ENCODE results near the gene RBMS1.

Gene RBMS1

DNA sequence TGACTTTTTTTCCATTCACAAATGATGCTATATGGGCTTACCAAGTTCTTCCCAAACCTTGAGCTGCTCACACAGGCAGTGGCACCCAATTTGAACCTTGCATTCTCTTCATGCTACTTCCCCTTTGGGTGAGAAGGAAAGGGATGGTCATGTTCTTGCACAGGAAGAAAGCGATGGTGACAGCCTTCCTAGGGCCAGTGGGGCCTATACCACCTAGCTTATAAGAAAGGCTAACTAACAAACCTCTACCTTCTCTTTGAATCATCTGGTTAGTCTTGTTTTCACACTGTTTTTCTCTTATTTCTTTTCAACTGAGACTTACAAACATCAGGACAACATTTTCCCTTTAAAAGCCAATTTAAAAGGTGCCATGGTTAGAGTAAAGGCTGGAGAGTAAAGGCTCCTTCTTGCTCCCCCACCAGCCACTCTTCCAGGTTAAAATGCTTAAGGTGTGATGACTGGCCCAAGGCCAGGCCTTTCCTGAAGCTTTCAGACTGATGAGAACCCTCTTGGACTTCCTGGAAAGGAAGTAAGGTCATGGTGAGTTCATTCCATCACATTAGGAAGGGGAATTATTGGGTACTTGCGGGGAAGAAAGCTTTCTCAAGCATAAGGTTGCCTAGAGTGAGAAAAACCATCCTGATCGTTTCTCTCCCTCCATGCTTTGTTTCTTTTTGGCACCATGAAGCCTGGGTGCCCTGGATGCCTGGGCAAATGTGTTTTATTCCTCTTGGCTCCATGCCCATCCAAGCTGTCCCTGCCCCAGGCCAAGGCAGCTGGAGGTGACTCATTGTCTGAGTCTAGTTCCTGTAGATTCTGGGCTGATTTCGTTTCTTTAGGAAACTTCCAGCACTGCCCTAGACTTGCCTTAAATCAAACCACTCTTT is 252.1 kb downstream of the RBMS1 start:
- no peak overlapping the region for H2AFZ ChIP-seq (ENCODE audit: low read length)
- H3K23ac ChIP-seq (ENCODE audit: low read depth, low read length, poor library complexity): no peak overlapping the region
- H3K9ac ChIP-seq (ENCODE audit: low read depth, low read length, poor library complexity): no peak overlapping the region
- no peak overlapping the region for H3K4me2 ChIP-seq (ENCODE audit: insufficient read depth, low read length, poor library complexity, severe bottlenecking)
- H4K91ac ChIP-seq (ENCODE audit: low read depth, low read length, poor library complexity): no peak overlapping the region
- H2BK15ac ChIP-seq (ENCODE audit: low read length): no peak overlapping the region
- H3K18ac ChIP-seq (ENCODE audit: low read length): no peak overlapping the region
- H4K8ac ChIP-seq (ENCODE audit: low read depth, low read length): no peak overlapping the region
- H2BK12ac ChIP-seq (ENCODE audit: low read length): no peak overlapping the region
- H3K4me1 ChIP-seq (ENCODE audit: control insufficient read depth in 2 of 2, insufficient read depth in 1 of 2, low read depth in 1 of 2, low read length in 2 of 2): peaks cover 0 to 2% of the 10 kb centered on the region in 2 donors
- H3K36me3 ChIP-seq (replicated peaks in 1 of 2; ENCODE audit: control insufficient read depth in 2 of 2, insufficient read depth in 2 of 2, low read length in 2 of 2): no peaks in the 10 kb centered on the region
- H3K27ac ChIP-seq (replicated peaks; ENCODE audit: low read length): no peak overlapping the region
- DNase-seq (ENCODE audit: low spot score): no peak
- no CpG with 5 or more reads among the region's 4 CpGs for WGBS, 2 donors (ENCODE audit: extremely low coverage in 2 of 2, insufficient read length in 2 of 2, insufficient replicate concordance in 1 of 2)
- no peak overlapping the region for H2BK5ac ChIP-seq (ENCODE audit: low read length)
- H3K4ac ChIP-seq (ENCODE audit: low read length): no peak overlapping the region
- H3K79me1 ChIP-seq (ENCODE audit: low read depth, low read length): no peaks in the 10 kb centered on the region
- H3K27me3 ChIP-seq (ENCODE audit: control insufficient read depth in 3 of 3, insufficient read depth in 3 of 3, low read depth in 1 of 3, low read length in 3 of 3): no peaks in the 10 kb centered on the region
- no peak overlapping the region for H2BK120ac ChIP-seq (ENCODE audit: low read depth, low read length)
- no peak overlapping the region for H3K14ac ChIP-seq (ENCODE audit: low read length)
- no peaks in the 10 kb centered on the region for H3K9me3 ChIP-seq (replicated peaks in 1 of 2; ENCODE audit: control insufficient read depth in 2 of 2, insufficient read depth in 1 of 2, low read depth in 1 of 2, low read length in 2 of 2)
- H2AK5ac ChIP-seq (ENCODE audit: low read depth, low read length): no peak overlapping the region
- no peak overlapping the region for H3K4me3 ChIP-seq (ENCODE audit: low read length in 2 of 2)

DNA sequence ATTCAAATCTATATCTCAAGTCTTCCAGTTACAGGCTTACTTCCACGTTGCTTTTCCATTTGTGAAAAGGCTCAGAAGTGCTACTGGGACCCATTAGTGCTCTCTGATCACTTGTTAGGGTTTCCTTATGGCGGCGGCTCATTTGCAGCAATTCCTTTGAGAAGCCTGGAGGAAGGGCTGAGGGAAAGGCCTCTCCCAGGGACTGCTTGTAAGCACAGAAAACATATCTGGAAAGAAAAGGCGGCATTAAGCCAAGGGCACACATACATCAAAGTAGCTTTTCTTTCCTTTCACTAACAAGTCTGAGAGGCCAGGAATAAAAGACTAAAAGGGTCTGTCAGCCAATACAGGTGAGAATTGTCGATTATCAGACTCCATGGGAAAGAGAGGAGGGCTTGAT is 254.2 kb downstream of the RBMS1 start:
- no peak overlapping the region for H3K4ac ChIP-seq (ENCODE audit: low read length)
- H2AFZ ChIP-seq (ENCODE audit: low read length): peak overlapping the region; percentile 31
- H3K14ac ChIP-seq (ENCODE audit: low read length): no peak overlapping the region
- H2BK5ac ChIP-seq (ENCODE audit: low read length): no peak overlapping the region
- no peaks in the 10 kb centered on the region for H3K36me3 ChIP-seq (replicated peaks in 1 of 2; ENCODE audit: control insufficient read depth in 2 of 2, insufficient read depth in 2 of 2, low read length in 2 of 2)
- no peak overlapping the region for H2BK120ac ChIP-seq (ENCODE audit: low read depth, low read length)
- H3K23ac ChIP-seq (ENCODE audit: low read depth, low read length, poor library complexity): no peak overlapping the region
- H4K8ac ChIP-seq (ENCODE audit: low read depth, low read length): no peak overlapping the region
- H3K9ac ChIP-seq (ENCODE audit: low read depth, low read length, poor library complexity): no peak overlapping the region
- no CpG with 5 or more reads among the region's 5 CpGs for WGBS, 2 donors (ENCODE audit: extremely low coverage in 2 of 2, insufficient read length in 2 of 2, insufficient replicate concordance in 1 of 2)
- no peak overlapping the region for H2BK15ac ChIP-seq (ENCODE audit: low read length)
- no peaks in the 10 kb centered on the region for H3K9me3 ChIP-seq (replicated peaks in 1 of 2; ENCODE audit: control insufficient read depth in 2 of 2, insufficient read depth in 1 of 2, low read depth in 1 of 2, low read length in 2 of 2)
- H3K4me2 ChIP-seq (ENCODE audit: insufficient read depth, low read length, poor library complexity, severe bottlenecking): no peak overlapping the region
- no peak overlapping the region for H4K91ac ChIP-seq (ENCODE audit: low read depth, low read length, poor library complexity)
- no peak overlapping the region for H2AK5ac ChIP-seq (ENCODE audit: low read depth, low read length)
- no peaks in the 10 kb centered on the region for H3K27me3 ChIP-seq (ENCODE audit: control insufficient read depth in 3 of 3, insufficient read depth in 3 of 3, low read depth in 1 of 3, low read length in 3 of 3)
- no peak overlapping the region for H3K27ac ChIP-seq (replicated peaks; ENCODE audit: low read length)
- no peak overlapping the region for H3K4me3 ChIP-seq (ENCODE audit: low read length in 2 of 2)
- no peaks in the 10 kb centered on the region for H3K4me1 ChIP-seq (ENCODE audit: control insufficient read depth in 2 of 2, insufficient read depth in 1 of 2, low read depth in 1 of 2, low read length in 2 of 2)
- H3K18ac ChIP-seq (ENCODE audit: low read length): no peak overlapping the region
- DNase-seq (ENCODE audit: low spot score): no peak
- H2BK12ac ChIP-seq (ENCODE audit: low read length): no peak overlapping the region
- H3K79me1 ChIP-seq (ENCODE audit: low read depth, low read length): no peaks in the 10 kb centered on the region

DNA sequence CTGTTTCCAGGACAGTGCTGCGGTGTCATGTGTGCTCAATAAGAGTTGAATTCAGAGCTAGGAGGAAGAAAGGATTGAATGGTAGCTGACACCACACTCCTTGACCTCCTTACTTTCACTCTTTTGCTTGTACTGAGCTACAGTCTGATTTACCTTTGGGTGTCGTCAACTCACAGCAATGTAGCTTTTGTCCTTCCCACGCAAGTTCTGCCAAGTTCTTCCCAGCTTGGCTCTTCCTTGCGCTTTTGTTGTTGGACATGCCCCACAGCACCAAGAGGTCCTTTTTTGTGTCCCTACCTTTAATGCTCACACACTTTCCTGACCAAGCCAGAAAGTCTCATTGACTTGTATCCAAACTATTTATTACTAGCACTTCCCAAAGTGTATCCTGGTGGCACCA is 255.2 kb downstream of the RBMS1 start:
- Histone ChIP-seq H4K8ac (ENCODE audit: low read depth, low read length) (no peak overlapping the region), H3K14ac (ENCODE audit: low read length) (no peak overlapping the region), H3K9ac (ENCODE audit: low read depth, low read length, poor library complexity) (no peak overlapping the region), H2BK12ac (ENCODE audit: low read length) (no peak overlapping the region), H3K36me3 (replicated peaks in 1 of 2; ENCODE audit: control insufficient read depth in 2 of 2, insufficient read depth in 2 of 2, low read length in 2 of 2) (no peaks in the 10 kb centered on the region), H3K9me3 (replicated peaks in 1 of 2; ENCODE audit: control insufficient read depth in 2 of 2, insufficient read depth in 1 of 2, low read depth in 1 of 2, low read length in 2 of 2) (no peaks in the 10 kb centered on the region), H3K4me2 (ENCODE audit: insufficient read depth, low read length, poor library complexity, severe bottlenecking) (no peak overlapping the region), H2BK5ac (ENCODE audit: low read length) (no peak overlapping the region), H2BK15ac (ENCODE audit: low read length) (no peak overlapping the region), H3K27ac (replicated peaks; ENCODE audit: low read length) (no peak overlapping the region), H2AFZ (ENCODE audit: low read length) (no peak overlapping the region), H2AK5ac (ENCODE audit: low read depth, low read length) (no peak overlapping the region), H3K18ac (ENCODE audit: low read length) (no peak overlapping the region), H3K27me3 (ENCODE audit: control insufficient read depth in 3 of 3, insufficient read depth in 3 of 3, low read depth in 1 of 3, low read length in 3 of 3) (no peaks in the 10 kb centered on the region), H2BK120ac (ENCODE audit: low read depth, low read length) (no peak overlapping the region), H3K4me3 (ENCODE audit: low read length in 2 of 2) (no peak overlapping the region), H4K91ac (ENCODE audit: low read depth, low read length, poor library complexity) (no peak overlapping the region), H3K4me1 (ENCODE audit: control insufficient read depth in 2 of 2, insufficient read depth in 1 of 2, low read depth in 1 of 2, low read length in 2 of 2) (no peaks in the 10 kb centered on the region), H3K23ac (ENCODE audit: low read depth, low read length, poor library complexity) (no peak overlapping the region), H3K79me1 (ENCODE audit: low read depth, low read length) (no peaks in the 10 kb centered on the region), H3K4ac (ENCODE audit: low read length) (no peak overlapping the region)
- DNase-seq (ENCODE audit: low spot score): no peak
- WGBS, 2 donors (ENCODE audit: extremely low coverage in 2 of 2, insufficient read length in 2 of 2, insufficient replicate concordance in 1 of 2): no CpG with 5 or more reads among the region's 4 CpGs

DNA sequence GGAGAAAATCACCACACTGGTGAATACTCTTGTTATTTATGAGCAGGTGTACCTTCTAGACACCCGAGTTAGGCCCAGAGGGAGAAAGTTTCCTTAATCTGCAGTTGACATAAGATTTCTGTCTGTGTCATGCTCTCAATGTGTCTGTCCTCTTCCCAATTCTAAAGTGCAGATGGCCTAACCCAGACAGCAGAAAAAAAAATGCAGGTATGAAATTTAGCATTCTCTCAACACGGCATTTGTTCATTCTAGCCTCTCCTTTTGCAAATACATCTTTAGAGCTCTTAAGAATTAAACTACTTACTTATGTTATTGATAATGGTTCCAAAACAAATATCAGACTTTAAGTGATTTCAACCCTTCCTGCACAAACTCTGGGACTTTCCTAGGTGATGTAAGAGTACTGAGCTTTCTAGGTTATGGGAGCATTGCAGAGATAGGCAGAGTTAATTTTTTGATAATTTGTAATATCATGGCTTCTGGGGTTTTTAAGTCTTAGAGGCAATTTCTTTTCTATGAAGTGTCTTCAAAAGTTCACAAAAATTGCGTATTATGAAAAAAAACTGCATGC is 260.6 kb downstream of the RBMS1 start:
- Histone ChIP-seq H2BK15ac (ENCODE audit: low read length) (no peak overlapping the region), H3K79me1 (ENCODE audit: low read depth, low read length) (no peaks in the 10 kb centered on the region)
- DNase-seq (ENCODE audit: low spot score): no peak

More for the DNA sequence above, 260.6 kb downstream of the RBMS1 start:
- Histone ChIP-seq H3K14ac (ENCODE audit: low read length) (no peak overlapping the region), H3K36me3 (replicated peaks in 1 of 2; ENCODE audit: control insufficient read depth in 2 of 2, insufficient read depth in 2 of 2, low read length in 2 of 2) (no peaks in the 10 kb centered on the region), H2AFZ (ENCODE audit: low read length) (no peak overlapping the region), H3K9me3 (replicated peaks in 1 of 2; ENCODE audit: control insufficient read depth in 2 of 2, insufficient read depth in 1 of 2, low read depth in 1 of 2, low read length in 2 of 2) (no peaks in the 10 kb centered on the region), H2BK5ac (ENCODE audit: low read length) (no peak overlapping the region), H3K18ac (ENCODE audit: low read length) (no peak overlapping the region), H2AK5ac (ENCODE audit: low read depth, low read length) (no peak overlapping the region), H3K9ac (ENCODE audit: low read depth, low read length, poor library complexity) (no peak overlapping the region), H3K4me3 (ENCODE audit: low read length in 2 of 2) (no peak overlapping the region), H3K4me2 (ENCODE audit: insufficient read depth, low read length, poor library complexity, severe bottlenecking) (no peak overlapping the region), H4K8ac (ENCODE audit: low read depth, low read length) (no peak overlapping the region), H2BK120ac (ENCODE audit: low read depth, low read length) (no peak overlapping the region), H3K23ac (ENCODE audit: low read depth, low read length, poor library complexity) (no peak overlapping the region), H3K4ac (ENCODE audit: low read length) (no peak overlapping the region), H2BK12ac (ENCODE audit: low read length) (no peak overlapping the region), H3K4me1 (ENCODE audit: control insufficient read depth in 2 of 2, insufficient read depth in 1 of 2, low read depth in 1 of 2, low read length in 2 of 2) (no peaks in the 10 kb centered on the region), H3K27ac (replicated peaks; ENCODE audit: low read length) (no peak overlapping the region), H3K27me3 (ENCODE audit: control insufficient read depth in 3 of 3, insufficient read depth in 3 of 3, low read depth in 1 of 3, low read length in 3 of 3) (no peaks in the 10 kb centered on the region), H4K91ac (ENCODE audit: low read depth, low read length, poor library complexity) (no peak overlapping the region)
- no CpG with 5 or more reads among the region's 3 CpGs for WGBS, 2 donors (ENCODE audit: extremely low coverage in 2 of 2, insufficient read length in 2 of 2, insufficient replicate concordance in 1 of 2)
